H1 (cell line): ENCODE measurements around the gene INPP5K. TPM values are rescaled to one million over a fixed set of nuclear protein-coding genes. Genes with fewer than 3 reads are reported as not detected.

ENCODE experiments used
- CTCF ChIA-PET: fragments of 300-600 bp; sonication (Branson Sonifier 250); formaldehyde crosslinking; loops from one replicate; lab custom pipeline; 2021; ENCODE audit not compliant: partially characterized antibody; lab: Charles Lee
- POLR2A ChIA-PET: fragments of 300-600 bp; sonication (Branson Sonifier 250); formaldehyde crosslinking; loops from one replicate; lab custom pipeline; 2021; ENCODE audit warnings: inconsistent platforms; ENCODE audit not compliant: partially characterized antibody; lab: Charles Lee
- DNase-seq, 2 experiments: peaks; one replicate each; pipeline versions ENCODE4 v3.0.0 to v3.0.0-alpha.2; 2010 to 2022; ENCODE audit warnings: low spot score in 2 of 2, low read depth in 1 of 2, mixed read lengths in 1 of 2
- FAIRE-seq: peaks from 2 replicates; lab custom pipeline; 2011; peaks lifted over from hg19 to GRCh38; lab: Jason Lieb, UNC
- H2AFZ ChIP-seq: 2 replicates; pipeline ENCODE4 v1.8.1; 2012; ENCODE audit warnings: low read length, inconsistent platforms
- H2AK5ac ChIP-seq: 2 replicates; pipeline ENCODE4 v1.6.1; 2013; ENCODE audit warnings: low read depth, low read length
- H2BK120ac ChIP-seq: replicated peaks from 2 replicates; pipeline ENCODE3; 2013; ENCODE audit warnings: low read depth, low read length, inconsistent platforms
- H2BK12ac ChIP-seq: 2 replicates; pipeline ENCODE4 v1.6.1; 2013; ENCODE audit warnings: low read depth, low read length
- H2BK15ac ChIP-seq: 2 replicates; pipeline ENCODE4 v1.6.1; 2013; ENCODE audit warnings: low read length
- H2BK20ac ChIP-seq: 2 replicates; pipeline ENCODE4 v1.6.1; 2013; ENCODE audit warnings: low read length
- H2BK5ac ChIP-seq: 2 replicates; pipeline ENCODE4 v1.6.1; 2013; ENCODE audit warnings: low read depth, low read length
- H3K14ac ChIP-seq: 2 replicates; pipeline ENCODE4 v1.6.1; 2013; ENCODE audit warnings: inconsistent platforms; ENCODE audit not compliant: insufficient read length
- H3K18ac ChIP-seq: 2 replicates; pipeline ENCODE4 v1.6.1; 2013; ENCODE audit warnings: low read length; ENCODE audit errors: extremely low read depth
- H3K23ac ChIP-seq: 2 replicates; pipeline ENCODE4 v1.6.1; 2013; ENCODE audit warnings: inconsistent platforms; ENCODE audit not compliant: insufficient read length
- H3K23me2 ChIP-seq: 2 replicates; pipeline ENCODE4 v1.6.1; 2013; ENCODE audit warnings: low read depth, low read length
- H3K27ac ChIP-seq: 2 replicates; pipeline ENCODE4 v1.6.1; 2011; ENCODE audit warnings: low read depth, low read length, inconsistent platforms
- H3K27me3 ChIP-seq, 4 experiments: replicated peaks in 1 of 4; 1 replicate in 1 of 4; 2 replicates in 3 of 4; pipeline versions ENCODE4 v1.6.1 to v1.8.1; 2011 to 2013; ENCODE audit warnings: low read length in 3 of 4, mild to moderate bottlenecking in 3 of 4, inconsistent platforms in 2 of 4, mixed read lengths in 2 of 4, moderate library complexity in 1 of 4; ENCODE audit not compliant: control insufficient read depth in 3 of 4, insufficient read depth in 3 of 4; ENCODE audit errors: extremely low read depth in 1 of 4
- H3K36me3 ChIP-seq, 4 experiments: 2 replicates each; pipeline versions ENCODE4 v1.6.1 to v1.8.1; 2011 to 2013; ENCODE audit warnings: mild to moderate bottlenecking in 4 of 4, low read length in 3 of 4, moderate library complexity in 2 of 4, control low read depth in 1 of 4, inconsistent platforms in 1 of 4; ENCODE audit not compliant: insufficient read depth in 4 of 4, control insufficient read depth in 2 of 4
- H3K4ac ChIP-seq: replicated peaks from 2 replicates; pipeline ENCODE3; 2013; ENCODE audit warnings: low read length, low read depth, mixed read lengths, inconsistent platforms; ENCODE audit not compliant: insufficient read length
- H3K4me1 ChIP-seq, 4 experiments: replicated peaks in 1 of 4; 1 replicate in 1 of 4; 2 replicates in 3 of 4; pipeline versions ENCODE4 v1.6.1 to v1.8.1; 2011 to 2013; ENCODE audit warnings: low read length in 3 of 4, inconsistent platforms in 2 of 4, mixed read lengths in 1 of 4; ENCODE audit not compliant: insufficient read depth in 4 of 4, control insufficient read depth in 3 of 4
- H3K4me2 ChIP-seq, 2 experiments: 2 replicates each; pipeline versions ENCODE4 v1.6.1 to v1.8.1; 2011 to 2013; ENCODE audit warnings: low read depth in 2 of 2, low read length in 2 of 2, control low read depth in 1 of 2, inconsistent platforms in 1 of 2, mild to moderate bottlenecking in 1 of 2; ENCODE audit not compliant: insufficient read depth in 1 of 2
- H3K4me3 ChIP-seq, 4 experiments: fragments of 200-600, 300-600 bp in 1 of 4; sonication (generic), shearing (Covaris generic), sonication (Bioruptor Twin) in 1 of 4; 2 replicates each; pipeline versions ENCODE4 v1.5.1 to v1.8.1; 2011 to 2016; ENCODE audit warnings: low read length in 4 of 4, low read depth in 3 of 4, control low read depth in 2 of 4, inconsistent platforms in 2 of 4, mild to moderate bottlenecking in 2 of 4, mixed read lengths in 1 of 4, moderate library complexity in 1 of 4; ENCODE audit not compliant: insufficient read depth in 2 of 4; ENCODE audit errors: extremely low read depth in 1 of 4
- H3K56ac ChIP-seq: replicated peaks from 2 replicates; pipeline ENCODE3; 2013; ENCODE audit warnings: low read depth, mild to moderate bottlenecking, mixed read lengths, low read length, inconsistent platforms; ENCODE audit not compliant: insufficient read length
- H3K79me1 ChIP-seq: 2 replicates; pipeline ENCODE4 v1.6.1; 2013; ENCODE audit warnings: low read depth, low read length, control low read depth
- H3K79me2 ChIP-seq, 2 experiments: 2 replicates each; pipeline versions ENCODE4 v1.6.1 to v1.8.1; 2012 to 2013; ENCODE audit warnings: low read length in 2 of 2, mild to moderate bottlenecking in 2 of 2, inconsistent platforms in 1 of 2; ENCODE audit not compliant: insufficient read depth in 2 of 2, control insufficient read depth in 1 of 2
- H3K9ac ChIP-seq, 4 experiments: replicated peaks in 1 of 4; 1 replicate in 1 of 4; 2 replicates in 3 of 4; pipeline versions ENCODE4 v1.6.1 to v1.8.1; 2011 to 2013; ENCODE audit warnings: low read depth in 3 of 4, low read length in 3 of 4, control low read depth in 2 of 4, mild to moderate bottlenecking in 2 of 4, moderate library complexity in 2 of 4, inconsistent platforms in 1 of 4; ENCODE audit errors: extremely low read depth in 1 of 4
- H3K9me3 ChIP-seq, 2 experiments: 2 replicates each; pipeline versions ENCODE4 v1.6.1 to v1.8.1; 2012 to 2013; ENCODE audit warnings: mild to moderate bottlenecking in 2 of 2, moderate library complexity in 2 of 2, control low read depth in 1 of 2, inconsistent platforms in 1 of 2, low read depth in 1 of 2, low read length in 1 of 2, mixed read lengths in 1 of 2; ENCODE audit not compliant: insufficient read depth in 2 of 2
- H4K20me1 ChIP-seq, 2 experiments: replicated peaks in 1 of 2; 2 replicates each; pipeline versions ENCODE3 to v1.8.1; 2011 to 2013; ENCODE audit warnings: inconsistent platforms in 2 of 2, low read length in 2 of 2, mild to moderate bottlenecking in 1 of 2; ENCODE audit not compliant: insufficient read depth in 2 of 2, control insufficient read depth in 1 of 2
- H4K5ac ChIP-seq: 2 replicates; pipeline ENCODE4 v1.6.1; 2013; ENCODE audit warnings: low read length, low read depth, mixed read lengths, inconsistent platforms; ENCODE audit not compliant: insufficient read length
- H4K8ac ChIP-seq: 2 replicates; pipeline ENCODE4 v1.8.0; 2013; ENCODE audit warnings: mild to moderate bottlenecking, moderate library complexity, low read length, inconsistent platforms; ENCODE audit not compliant: insufficient read depth; ENCODE audit errors: extremely low read depth
- H4K91ac ChIP-seq: replicated peaks from 2 replicates; pipeline ENCODE3; 2013; ENCODE audit warnings: low read length, mixed read lengths, inconsistent platforms; ENCODE audit not compliant: insufficient read length
- CBX5 ChIP-seq: fragments of 300-800, 300-1000 bp; sonication (generic); IDR thresholded peaks from 2 replicates; pipeline ENCODE4 v1.7.1; 2016; ENCODE audit warnings: antibody characterized with exemption, low read length, low read depth
- CHD1 ChIP-seq: IDR thresholded peaks from 2 replicates; pipeline ENCODE4 v1.6.1; 2012; ENCODE audit warnings: low read depth, low read length, improper control_type of control experiment
- CREB1 ChIP-seq: IDR thresholded peaks from 2 replicates; pipeline ENCODE4 v1.6.1; 2012; ENCODE audit warnings: inconsistent platforms
- EP300 ChIP-seq, 2 experiments: IDR thresholded peaks; 1 replicate in 1 of 2; 2 replicates in 1 of 2; pipeline ENCODE4 v1.6.1; 2011 to 2012; ENCODE audit warnings: low read depth in 2 of 2, low read length in 2 of 2, mild to moderate bottlenecking in 2 of 2, borderline replicate concordance in 1 of 2, inconsistent platforms in 1 of 2, moderate library complexity in 1 of 2
- GTF2F1 ChIP-seq: IDR thresholded peaks from 2 replicates; pipeline ENCODE4 v1.6.1; 2012; ENCODE audit warnings: low read depth, low read length, improper control_type of control experiment, borderline replicate concordance
- HDAC6 ChIP-seq: IDR thresholded peaks from one replicate; pipeline ENCODE4 v1.7.1; 2012; ENCODE audit warnings: low read depth, mild to moderate bottlenecking, inconsistent platforms, low read length, moderate library complexity
- POU5F1 ChIP-seq: IDR thresholded peaks from 2 replicates; pipeline ENCODE4 v1.6.1; 2011; ENCODE audit warnings: low read depth, mild to moderate bottlenecking, low read length, moderate library complexity
- RBBP5 ChIP-seq: IDR thresholded peaks from 2 replicates; pipeline ENCODE4 v1.7.1; 2012; ENCODE audit warnings: low read depth, mild to moderate bottlenecking, inconsistent platforms, low read length, moderate library complexity, borderline replicate concordance
- RNF2 ChIP-seq: fragments of 200-900, 300-1000 bp; sonication (generic); IDR thresholded peaks from 2 replicates; pipeline ENCODE4 v1.7.1; 2016; ENCODE audit warnings: borderline replicate concordance, low read depth, mild to moderate bottlenecking, antibody characterized with exemption, low read length; ENCODE audit not compliant: poor library complexity, severe bottlenecking; ENCODE audit errors: missing control alignments
- SIRT6 ChIP-seq: IDR thresholded peaks from one replicate; pipeline ENCODE4 v1.7.1; 2012; ENCODE audit warnings: low read length, inconsistent platforms
- SIX5 ChIP-seq: IDR thresholded peaks from 2 replicates; pipeline ENCODE4 v1.6.1; 2011; ENCODE audit warnings: mild to moderate bottlenecking, low read depth, low read length
- SP1 ChIP-seq: IDR thresholded peaks from 2 replicates; pipeline ENCODE4 v1.6.1; 2011; ENCODE audit warnings: low read depth, low read length
- TAF7 ChIP-seq: optimal IDR thresholded peaks from 2 replicates; pipeline ENCODE3; 2011; ENCODE audit warnings: low read depth, mild to moderate bottlenecking, inconsistent platforms, low read length, moderate library complexity, borderline replicate concordance
- WGBS, 2 experiments: shearing (Covaris generic) in 1 of 2; methylation state at CpG; one replicate each; pipeline versions ENCODE4 v1.1.6 to v1.1.7; 2013 to 2015; ENCODE audit warnings: low lambda C conversion rate in 2 of 2, mixed read lengths in 2 of 2, inconsistent platforms in 1 of 2, low coverage in 1 of 2, missing lambda C conversion rate in 1 of 2; ENCODE audit not compliant: insufficient replicate concordance in 2 of 2, insufficient coverage in 1 of 2, insufficient read length in 1 of 2; ENCODE audit errors: extremely low coverage in 1 of 2, missing lambda C conversion rate in 1 of 2; 5-methylcytosine and 5-hydroxymethylcytosine counted together
- polyA plus RNA-seq, 7 experiments: library from polyadenylated mRNA; depleted of rRNA in 3 of 7; stranded (reverse) in 5 of 7; unstranded in 2 of 7; fragments of >200 nt in 5 of 7; fragments of 200-250 nt in 2 of 7; gene quantifications; 1 replicate in 5 of 7; 2 replicates in 1 of 7; 4 replicates in 1 of 7; pipeline versions ENCODE4 v1.2.1 to v1.2.3, GENCODE V29; 2011 to 2013; ENCODE audit warnings: missing spikeins in 2 of 7, mixed read lengths in 2 of 7
- total RNA-seq: library from RNA; stranded (reverse); fragmentation: NEBNext Ultra II Directional; extraction: Animal tissue kit (Norgen Biotek cat#: 25700); gene quantifications from 2 replicates; pipeline ENCODE4 v1.2.1, GENCODE V29; 2021

The INPP5K gene
- total and polyA plus RNA-seq, 2 of the 8 experiments (the other 6 are each of a cell fraction or from before 2014, with no cell fraction given) = 21.0 to 24.1 TPM

DNA sequence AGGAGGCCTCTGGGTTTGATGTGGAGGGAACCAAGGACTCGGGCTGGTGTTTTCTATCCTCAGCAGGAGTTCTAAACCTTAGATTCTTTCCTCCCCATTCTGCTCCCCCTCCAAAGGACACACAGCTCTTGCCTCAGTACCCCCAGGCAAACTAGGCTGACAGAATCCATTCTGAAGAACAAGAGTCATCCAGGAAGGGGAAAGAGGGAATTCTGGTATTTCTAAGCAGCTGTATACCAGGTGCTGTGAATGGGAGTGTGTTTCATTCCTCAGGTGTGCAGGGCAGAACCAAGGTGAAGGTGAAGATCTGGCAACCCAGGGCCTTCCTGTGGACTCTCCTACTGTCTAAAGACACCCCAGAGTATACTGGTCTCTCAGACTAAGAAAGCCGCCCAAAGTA is 4.1 kb downstream of the INPP5K start:
- H3K23ac ChIP-seq = no peak overlapping the region
- no peak overlapping the region for H3K4me2 ChIP-seq
- peaks cover 0 to 6% (median 3%) of the 10 kb centered on the region in 4 experiments; a peak in 5 of 7 replicates for H3K4me1 ChIP-seq
- H3K56ac ChIP-seq = no peak overlapping the region
- no peak overlapping the region for H2AFZ ChIP-seq
- H3K23me2 ChIP-seq = peaks cover 6% of the 10 kb centered on the region; the same call in 1 of the 2 replicates
- no peak overlapping the region for H3K4me3 ChIP-seq
- no peaks in the 10 kb centered on the region for H4K20me1 ChIP-seq
- H3K14ac ChIP-seq = no peak overlapping the region
- no peak overlapping the region for H2BK20ac ChIP-seq
- no peaks in the 10 kb centered on the region; a peak in 4 of 8 replicates for H3K36me3 ChIP-seq
- H2AK5ac ChIP-seq = no peak overlapping the region
- no peak for DNase-seq
- no peaks in the 10 kb centered on the region for H3K27me3 ChIP-seq
- H3K9ac ChIP-seq = no peak overlapping the region
- H4K5ac ChIP-seq = no peak overlapping the region
- peaks cover 3% of the 10 kb centered on the region; the same call in 1 of the 2 replicates for H3K79me1 ChIP-seq
- CTCF ChIA-PET = interaction anchor here (0.9 to 5.1 kb wide), 6 partner anchors 9 to 62 kb away, joined by 3 to 26 read pairs (median 5); no protein-coding TSS in a partner anchor
- no peak overlapping the region for H2BK120ac ChIP-seq
- TF ChIP-seq CREB1 (no peak), POU5F1 (no peak), SIX5 (no peak), CBX5 (no peak), SIRT6 (no peak), SP1 (no peak), RNF2 (no peak), TAF7 (no peak), EP300 (IDR thresholded peaks at IDR 0.05; ENCODE audit: borderline replicate concordance in 1 of 2, low read depth in 2 of 2, low read length in 2 of 2) (no peak), CHD1 (no peak), GTF2F1 (no peak), RBBP5 (no peak), HDAC6 (no peak)
- POLR2A ChIA-PET = interaction anchor here (1.7 kb wide), 1 partner anchor 20 kb away, joined by 4 read pairs; the partner anchor contains the start of gene MYO1C
- H3K27ac ChIP-seq = no peak overlapping the region
- H3K9me3 ChIP-seq = no peaks in the 10 kb centered on the region
- no peak overlapping the region for H4K8ac ChIP-seq
- H2BK5ac ChIP-seq = no peak overlapping the region
- no peak overlapping the region for H3K18ac ChIP-seq
- H3K4ac ChIP-seq = no peak overlapping the region
- H2BK15ac ChIP-seq = no peak overlapping the region
- no peaks in the 10 kb centered on the region for H3K79me2 ChIP-seq
- 88% methylated on average over 2 of the region's 2 CpGs; no CpG with 5 or more reads in 1 of the 2 experiments for WGBS, 2 experiments
- no peak overlapping the region for H4K91ac ChIP-seq
- no peak for FAIRE-seq
- H2BK12ac ChIP-seq = no peak overlapping the region
